Stomach (tissue), 4 donors: ENCODE results near the gene DCAF8.

Experiments used
- EP300 ChIP-seq: sonication (generic); formaldehyde crosslinking; IDR thresholded peaks from one replicate; pipeline ENCODE4 v1.6.1; 2017; ENCODE audit warnings: antibody characterized with exemption
- POLR2A ChIP-seq, 4 donors: fragments of 450-650 bp; IDR thresholded peaks; one replicate each; pipeline ENCODE4 v1.6.1; 2016; ENCODE audit warnings: antibody characterized with exemption in 4 of 4, control low read depth in 2 of 4, mild to moderate bottlenecking in 1 of 4, moderate library complexity in 1 of 4
- TF ChIP-seq, protein P1 (sequence below), 7 experiments: fragments of 450-650 bp in 4 of 7; fragments of 200-600 bp in 3 of 7; sonication (generic) in 3 of 7; IDR thresholded peaks; one replicate each; pipeline ENCODE4 v1.5.1; 2016 to 2019; ENCODE audit warnings: antibody characterized with exemption in 7 of 7, control low read depth in 2 of 7, mild to moderate bottlenecking in 1 of 7

DNA sequence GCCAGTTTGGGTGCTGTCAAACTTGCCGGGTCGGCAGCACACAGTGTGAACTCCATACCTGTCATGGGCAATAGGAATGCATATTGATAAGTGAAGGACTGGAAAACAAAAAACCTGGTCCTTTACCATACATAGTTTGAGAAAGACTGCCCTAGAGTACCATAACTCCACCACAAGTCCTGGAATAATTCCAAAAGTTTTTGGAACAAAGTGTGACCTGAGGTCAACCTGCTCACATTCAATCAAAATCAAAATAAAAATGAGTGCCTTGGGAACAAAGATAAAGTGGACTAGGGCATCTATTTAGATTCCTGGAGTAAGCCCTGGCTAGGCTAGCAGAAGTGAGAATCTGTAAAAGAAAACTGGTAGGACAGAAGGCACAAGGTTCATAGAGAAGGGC is 15.0 kb upstream of the DCAF8 start:
- TF ChIP-seq, protein P1, sequence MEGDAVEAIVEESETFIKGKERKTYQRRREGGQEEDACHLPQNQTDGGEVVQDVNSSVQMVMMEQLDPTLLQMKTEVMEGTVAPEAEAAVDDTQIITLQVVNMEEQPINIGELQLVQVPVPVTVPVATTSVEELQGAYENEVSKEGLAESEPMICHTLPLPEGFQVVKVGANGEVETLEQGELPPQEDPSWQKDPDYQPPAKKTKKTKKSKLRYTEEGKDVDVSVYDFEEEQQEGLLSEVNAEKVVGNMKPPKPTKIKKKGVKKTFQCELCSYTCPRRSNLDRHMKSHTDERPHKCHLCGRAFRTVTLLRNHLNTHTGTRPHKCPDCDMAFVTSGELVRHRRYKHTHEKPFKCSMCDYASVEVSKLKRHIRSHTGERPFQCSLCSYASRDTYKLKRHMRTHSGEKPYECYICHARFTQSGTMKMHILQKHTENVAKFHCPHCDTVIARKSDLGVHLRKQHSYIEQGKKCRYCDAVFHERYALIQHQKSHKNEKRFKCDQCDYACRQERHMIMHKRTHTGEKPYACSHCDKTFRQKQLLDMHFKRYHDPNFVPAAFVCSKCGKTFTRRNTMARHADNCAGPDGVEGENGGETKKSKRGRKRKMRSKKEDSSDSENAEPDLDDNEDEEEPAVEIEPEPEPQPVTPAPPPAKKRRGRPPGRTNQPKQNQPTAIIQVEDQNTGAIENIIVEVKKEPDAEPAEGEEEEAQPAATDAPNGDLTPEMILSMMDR (IDR thresholded peaks at IDR 0.05), result no peak
- TF ChIP-seq POLR2A (IDR thresholded peaks at IDR 0.05) (no peak), EP300 (no peak)
